WTC11 (cell line): Measurements from ENCODE around the gene HOXD12.

ENCODE experiments used
- CDX4 ChIP-seq: fragments of 250-450 bp; sonication (Bioruptor Pico); IDR thresholded peaks from 2 replicates; pipeline ENCODE4 v1.9.0; 2021; ENCODE audit warnings: moderate library complexity, mild to moderate bottlenecking, inconsistent platforms, borderline replicate concordance
- CREM ChIP-seq: sonication (generic); formaldehyde crosslinking; IDR thresholded peaks from 2 replicates; pipeline ENCODE4 v1.8.1; 2022; ENCODE audit warnings: mild to moderate bottlenecking, missing genetic modification reagents, moderate library complexity
- PRDM15 ChIP-seq: sonication (generic); formaldehyde crosslinking; IDR thresholded peaks from 2 replicates; pipeline ENCODE4 v1.8.0; 2022; ENCODE audit warnings: missing genetic modification reagents
- ZNF232 ChIP-seq: sonication (generic); formaldehyde crosslinking; IDR thresholded peaks from 2 replicates; pipeline ENCODE4 v1.8.0; 2022; ENCODE audit warnings: mild to moderate bottlenecking, missing genetic modification reagents

- TF ChIP-seq CREM (CRISPR knock-in tag) (no peak), ZNF232 (CRISPR knock-in tag) (no peak), CDX4 (CRISPR knock-in tag) (no peak), PRDM15 (no peak)
These were observed 20.2 kb upstream of the HOXD12 start for GRCh38 chr2:176079285-176079830.
